GM12874 (cell line): ENCODE data around the gene MOB3C.

Source experiments
- CTCF ChIP-seq: IDR thresholded peaks from 2 replicates; pipeline ENCODE4 v1.5.1; 2011; ENCODE audit warnings: low read depth, mild to moderate bottlenecking, control low read depth, low read length, moderate library complexity; ENCODE audit not compliant: insufficient read depth

MOB3C gene

DNA sequence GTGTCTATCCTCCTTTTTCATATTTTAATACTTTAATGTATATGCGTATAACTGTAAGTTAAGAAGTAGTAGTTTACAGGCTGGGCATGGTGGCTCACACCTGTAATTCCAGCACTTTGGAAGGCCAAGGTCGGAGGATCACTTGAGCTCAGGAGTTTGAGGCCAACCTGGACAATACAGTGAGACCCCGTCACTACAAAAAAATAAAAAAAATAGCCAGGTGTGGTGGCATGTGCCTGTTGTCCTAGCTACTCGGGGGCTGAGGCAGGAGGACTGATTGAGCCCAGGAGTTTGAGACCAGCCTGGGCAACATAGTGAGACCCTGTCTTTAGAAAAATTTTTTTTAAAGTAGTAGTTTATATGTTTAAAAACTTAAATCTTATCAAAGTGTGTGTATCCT lies 29.2 kb upstream of the MOB3C start:
- TF ChIP-seq CTCF, result no peak

GRCh38 chr1:46643368-46643775 lies 26.8 kb upstream of the MOB3C start:
- no peak for TF ChIP-seq CTCF

DNA sequence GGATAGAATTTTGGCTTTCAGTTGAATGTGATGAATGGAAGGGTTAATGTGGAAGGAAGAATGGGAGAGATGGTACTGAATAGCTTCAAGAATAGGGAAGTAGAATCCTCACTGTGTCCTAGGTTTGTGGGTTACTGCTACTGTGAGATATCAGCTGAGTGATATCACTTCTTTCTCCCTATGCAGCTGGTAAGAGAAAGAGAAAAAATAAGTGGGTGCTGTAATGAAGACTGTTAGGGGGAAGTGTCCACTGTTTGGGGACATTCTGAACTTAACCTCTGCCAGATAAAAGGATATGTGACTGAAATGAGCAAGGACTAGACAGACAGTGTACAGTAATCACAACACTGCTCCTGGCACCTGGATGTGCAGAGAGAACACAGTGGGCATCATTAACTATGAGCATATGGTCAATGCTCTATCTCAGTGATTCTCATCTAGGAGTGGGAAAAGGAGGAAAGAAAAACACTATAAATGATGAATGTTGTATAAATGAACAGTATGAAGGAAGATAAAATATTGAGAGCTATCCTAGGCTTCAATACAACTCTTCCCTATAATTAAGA lies 25.6 kb upstream of the MOB3C start:
- no peak for TF ChIP-seq CTCF

DNA sequence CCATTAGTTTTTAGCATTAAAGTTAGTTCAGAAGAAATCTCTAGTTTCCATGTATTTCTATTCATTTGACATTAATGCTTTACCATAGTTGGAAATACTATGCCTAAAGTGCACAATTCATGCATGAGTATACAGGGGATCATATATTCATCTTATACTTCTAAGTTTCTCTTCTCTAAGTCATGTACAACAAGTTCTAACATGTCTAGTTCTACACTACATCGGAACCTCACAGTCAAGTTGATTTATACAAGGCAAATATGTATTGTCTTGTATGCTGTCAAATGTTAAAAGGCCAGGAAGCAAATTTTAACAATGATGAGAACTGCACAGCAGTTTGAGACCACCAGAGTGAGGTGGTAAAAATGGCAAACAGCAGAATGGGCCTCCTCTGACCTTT lies 22.9 kb upstream of the MOB3C start:
- TF ChIP-seq CTCF, result no peak

DNA sequence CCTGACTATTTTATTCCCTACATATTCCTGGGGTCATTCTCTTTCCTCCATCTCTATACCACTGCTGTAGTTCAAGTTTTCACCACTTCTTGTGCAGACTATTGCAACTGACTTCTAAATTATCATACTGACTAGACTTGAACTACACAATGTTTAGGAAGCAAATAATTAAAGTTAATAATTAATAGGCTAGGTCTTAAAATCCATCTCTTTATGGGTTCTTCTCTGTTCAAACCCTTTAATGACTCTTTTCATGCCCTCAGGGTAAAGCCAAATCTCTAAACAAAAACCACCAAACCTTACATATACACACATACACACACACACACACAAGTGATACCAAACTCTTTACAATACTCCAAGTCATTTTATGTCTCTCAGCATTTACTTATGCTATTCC lies 22.3 kb upstream of the MOB3C start:
- no peak for TF ChIP-seq CTCF

DNA sequence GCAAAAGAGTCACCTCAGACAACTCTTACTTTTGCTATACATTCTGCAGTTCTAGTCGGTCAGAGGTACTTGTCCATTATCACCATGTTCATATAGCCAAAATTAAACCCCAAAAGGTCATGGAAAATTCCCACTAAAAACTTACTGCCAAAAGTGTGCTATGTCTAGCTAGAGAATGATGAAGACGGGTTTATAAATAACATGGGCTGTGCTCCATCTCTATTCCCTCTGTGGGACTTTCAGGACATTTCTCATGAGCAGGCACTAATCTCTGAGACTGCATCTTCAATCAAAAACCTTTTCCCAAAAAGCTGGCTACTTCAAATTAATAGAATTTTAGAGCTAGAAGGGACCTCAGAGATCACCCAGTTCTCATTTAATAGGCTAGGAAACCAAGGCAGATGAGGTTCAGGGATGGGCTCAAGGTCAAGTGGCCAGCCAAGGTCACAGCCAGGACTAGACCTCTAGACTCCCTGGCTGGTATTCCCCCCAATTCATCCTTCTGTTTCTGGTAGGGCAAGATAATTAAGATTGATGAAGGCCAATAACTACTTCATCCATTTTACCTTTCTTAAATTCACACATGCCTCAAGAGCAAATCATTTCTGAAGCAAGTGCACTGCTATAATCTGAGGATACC lies 21.0 kb upstream of the MOB3C start:
- no peak for TF ChIP-seq CTCF

DNA sequence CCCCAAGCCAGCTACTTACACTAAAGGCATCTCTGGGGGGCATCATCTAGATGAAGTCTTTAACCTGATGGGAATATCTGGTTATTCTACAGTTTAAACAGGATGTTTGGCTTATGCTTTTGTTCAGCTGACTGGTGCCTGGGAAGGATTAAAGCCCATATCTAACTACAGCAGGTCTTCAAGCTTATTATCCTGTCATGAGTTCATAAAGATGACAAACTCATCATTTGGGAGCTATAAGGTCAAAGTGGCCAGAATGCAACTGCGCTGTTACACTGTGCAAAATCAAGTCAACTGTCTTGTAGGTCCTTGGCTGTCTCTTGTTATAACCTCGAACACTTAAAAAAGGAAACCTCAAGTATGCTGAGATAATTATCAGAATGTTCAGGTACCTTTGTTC lies 18.6 kb upstream of the MOB3C start:
- no peak for TF ChIP-seq CTCF
